Stomach (tissue), 4 donors: ENCODE measurements around the gene MAP1LC3B.

Experiments used
- CTCF ChIP-seq, 7 experiments: fragments of 450-650 bp in 4 of 7; fragments of 200-600 bp in 3 of 7; sonication (generic) in 3 of 7; IDR thresholded peaks; one replicate each; pipeline ENCODE4 v1.5.1; 2016 to 2019; ENCODE audit warnings: antibody characterized with exemption in 7 of 7, control low read depth in 2 of 7, mild to moderate bottlenecking in 1 of 7
- EP300 ChIP-seq: sonication (generic); formaldehyde crosslinking; IDR thresholded peaks from one replicate; pipeline ENCODE4 v1.6.1; 2017; ENCODE audit warnings: antibody characterized with exemption
- POLR2A ChIP-seq, 4 donors: fragments of 450-650 bp; IDR thresholded peaks; one replicate each; pipeline ENCODE4 v1.6.1; 2016; ENCODE audit warnings: antibody characterized with exemption in 4 of 4, control low read depth in 2 of 4, mild to moderate bottlenecking in 1 of 4, moderate library complexity in 1 of 4
- POLR2AphosphoS5 ChIP-seq, 3 donors: sonication (generic); formaldehyde crosslinking; IDR thresholded peaks; one replicate each; pipeline ENCODE4 v1.6.1; 2016; ENCODE audit warnings: antibody characterized with exemption in 3 of 3

- TF ChIP-seq POLR2A (IDR thresholded peaks at IDR 0.05), result no peak
- TF ChIP-seq EP300, result no peak
- no peak for TF ChIP-seq CTCF (IDR thresholded peaks at IDR 0.05)
- TF ChIP-seq POLR2AphosphoS5 (IDR thresholded peaks at IDR 0.05), result no peak
These were observed 49.9 kb downstream of the MAP1LC3B start for GRCh38 chr16:87441886-87442580.
